Activated CD8-positive, alpha-beta T cell treated with anti-CD3 and anti-CD28 coated beads for 36 hours (primary cell): ENCODE results near the gene DAPK1. TPM values are rescaled to one million over a fixed set of nuclear protein-coding genes. Genes with fewer than 3 reads are reported as not detected.

Experiments
- ATAC-seq: fragments of 200-7000 bp; cut with Tn5 transposase; one replicate; pipeline ENCODE4 v1.10.0; 2021; ENCODE audit warnings: mild to moderate bottlenecking, moderate library complexity
- CTCF ChIA-PET: fragments of 350-600 bp; sonication (Branson Sonifier 250); formaldehyde crosslinking; loops from one replicate; lab custom pipeline; 2021; ENCODE audit warnings: antibody characterized with exemption; lab: Charles Lee
- POLR2A ChIA-PET: fragments of 350-600 bp; sonication (Branson Sonifier 250); formaldehyde crosslinking; loops from one replicate; lab custom pipeline; 2021; ENCODE audit warnings: antibody characterized with exemption; lab: Charles Lee
- DNase-seq: peaks from one replicate; pipeline ENCODE4 v3.0.0-alpha.2; 2020
- H3K27ac Mint-ChIP-seq: one replicate; pipeline ENCODE4 v1.8.0; 2021; ENCODE audit warnings: mild to moderate bottlenecking, mixed read lengths
- H3K27me3 Mint-ChIP-seq: one replicate; pipeline ENCODE4 v1.8.0; 2021; ENCODE audit warnings: mixed read lengths
- H3K36me3 Mint-ChIP-seq: one replicate; pipeline ENCODE4 v1.8.0; 2021; ENCODE audit warnings: low read depth, mixed read lengths
- H3K4me1 Mint-ChIP-seq: one replicate; pipeline ENCODE4 v1.8.0; 2021; ENCODE audit warnings: low read depth, mixed read lengths
- H3K4me3 Mint-ChIP-seq: one replicate; pipeline ENCODE4 v1.8.0; 2021; ENCODE audit warnings: mild to moderate bottlenecking, moderate library complexity, mixed read lengths
- H3K9me3 Mint-ChIP-seq: one replicate; pipeline ENCODE4 v1.8.0; 2021; ENCODE audit warnings: mixed read lengths
- CTCF ChIP-seq: fragments of 200-600 bp; IDR thresholded peaks from one replicate; pipeline ENCODE4 v1.8.0; 2022; ENCODE audit warnings: antibody characterized with exemption, mild to moderate bottlenecking
- intact Hi-C: fragments of 100-400 bp; cut with micrococcal nuclease; formaldehyde crosslinking; loops from one replicate; pipeline ENCODE4 v1.10.0; 2022
- total RNA-seq, 2 experiments: library from RNA; stranded (reverse); gene quantifications; one replicate each; pipeline ENCODE4 v1.2.3, GENCODE V29; 2021

Gene DAPK1
- total RNA-seq, 2 experiments from 2014 or later = 1.7 to 2.1 TPM

GRCh38 chr9:87722393-87723088 is 224.9 kb downstream of the DAPK1 start:
- Mint-ChIP-seq H3K27me3 (peaks cover 24% of the 10 kb centered on the region), H3K36me3 (no peaks in the 10 kb centered on the region), H3K27ac (no peak overlapping the region), H3K4me3 (no peak overlapping the region), H3K9me3 (no peaks in the 10 kb centered on the region), H3K4me1 (peaks cover 3% of the 10 kb centered on the region)
- DNase-seq (no peak), ATAC-seq (no peak)
- TF ChIP-seq CTCF = no peak
- CTCF ChIA-PET = interaction anchor here (1.1 kb wide), 1 partner anchor 12 kb away, joined by 3 read pairs; no protein-coding TSS in a partner anchor
- POLR2A ChIA-PET = no interaction called here
- intact Hi-C loops = no loop called here

- intact Hi-C loops = no loop called here
- ATAC-seq (no peak), DNase-seq (no peak)
- no peaks in the 10 kb centered on the region for H3K36me3 Mint-ChIP-seq
- H3K27ac Mint-ChIP-seq = no peak overlapping the region
- peaks cover 28% of the 10 kb centered on the region for H3K27me3 Mint-ChIP-seq
- CTCF ChIA-PET = no interaction called here
- no peaks in the 10 kb centered on the region for H3K9me3 Mint-ChIP-seq
- no peak for TF ChIP-seq CTCF
- H3K4me1 Mint-ChIP-seq = peaks cover 3% of the 10 kb centered on the region
- H3K4me3 Mint-ChIP-seq = peak overlapping the region; percentile 69
- POLR2A ChIA-PET = no interaction called here
Measured at GRCh38 chr9:87725356-87725899, 227.8 kb downstream of the DAPK1 start.

GRCh38 chr9:87725900-87726709 is 228.4 kb downstream of the DAPK1 start, which contains the start of gene CTSL:
CTSL (plus strand) TSS chr9:87726119; CDS start chr9:87727604, 1,485 bp downstream.
- no peaks in the 10 kb centered on the region for H3K36me3 Mint-ChIP-seq
- H3K27me3 Mint-ChIP-seq = peaks cover 28% of the 10 kb centered on the region
- H3K9me3 Mint-ChIP-seq = no peaks in the 10 kb centered on the region
- ChIA-PET CTCF (no interaction called here), POLR2A (no interaction called here)
- intact Hi-C loops = no loop called here
- ATAC-seq (peak; percentile 56), DNase-seq (peak; percentile 26)
- H3K4me1 Mint-ChIP-seq = peaks cover 3% of the 10 kb centered on the region
- peak within 1 kb of the TSS; percentile 23 for H3K27ac Mint-ChIP-seq
- H3K4me3 Mint-ChIP-seq = peak within 1 kb of the TSS; percentile 69
- no peak for TF ChIP-seq CTCF

- Mint-ChIP-seq H3K4me1 (peaks cover 3% of the 10 kb centered on the region), H3K36me3 (no peaks in the 10 kb centered on the region), H3K4me3 (no peak overlapping the region), H3K9me3 (no peaks in the 10 kb centered on the region), H3K27ac (no peak overlapping the region), H3K27me3 (peaks cover 32% of the 10 kb centered on the region)
- TF ChIP-seq CTCF = no peak
- CTCF ChIA-PET = no interaction called here
- intact Hi-C loops = no loop called here
- POLR2A ChIA-PET = no interaction called here
- ATAC-seq = no peak
- no peak for DNase-seq
Measured at GRCh38 chr9:87729246-87729645, 231.6 kb downstream of the DAPK1 start.
